Retinal pigment epithelial cell (primary cell): Measurements from ENCODE around the gene NOVA2.

ENCODE experiments used
- DNase-seq: peaks from one replicate; pipeline ENCODE4 v3.0.0-alpha.2; 2010; ENCODE audit warnings: low read depth
- H3K4me3 ChIP-seq: 2 replicates; pipeline ENCODE4 v1.5.1; 2011; ENCODE audit warnings: mild to moderate bottlenecking, low read length, control low read depth, moderate library complexity
- CTCF ChIP-seq: conservative IDR thresholded peaks from 2 replicates; pipeline ENCODE4 v1.5.1; 2011; ENCODE audit warnings: low read depth, low read length, control low read depth, inconsistent platforms

NOVA2 gene

GRCh38 chr19:45902651-45903625 is 70.7 kb downstream of the NOVA2 start:
- no peak for TF ChIP-seq CTCF
- peak overlapping the region; percentile 83 for H3K4me3 ChIP-seq
- peak; percentile 76 for DNase-seq

GRCh38 chr19:45901912-45902650 is 71.6 kb downstream of the NOVA2 start, which contains the start of gene MYPOP:
MYPOP (minus strand) TSS chr19:45902613; CDS start chr19:45901773, 840 bp downstream.
- TF ChIP-seq CTCF: no peak
- no peak for DNase-seq
- peak within 1 kb of the TSS; percentile 83 for H3K4me3 ChIP-seq

- no peak for DNase-seq
- peak overlapping the region; percentile 37 for H3K4me3 ChIP-seq
- no peak for TF ChIP-seq CTCF
These were observed 72.2 kb downstream of the NOVA2 start for GRCh38 chr19:45901432-45901911.

DNA sequence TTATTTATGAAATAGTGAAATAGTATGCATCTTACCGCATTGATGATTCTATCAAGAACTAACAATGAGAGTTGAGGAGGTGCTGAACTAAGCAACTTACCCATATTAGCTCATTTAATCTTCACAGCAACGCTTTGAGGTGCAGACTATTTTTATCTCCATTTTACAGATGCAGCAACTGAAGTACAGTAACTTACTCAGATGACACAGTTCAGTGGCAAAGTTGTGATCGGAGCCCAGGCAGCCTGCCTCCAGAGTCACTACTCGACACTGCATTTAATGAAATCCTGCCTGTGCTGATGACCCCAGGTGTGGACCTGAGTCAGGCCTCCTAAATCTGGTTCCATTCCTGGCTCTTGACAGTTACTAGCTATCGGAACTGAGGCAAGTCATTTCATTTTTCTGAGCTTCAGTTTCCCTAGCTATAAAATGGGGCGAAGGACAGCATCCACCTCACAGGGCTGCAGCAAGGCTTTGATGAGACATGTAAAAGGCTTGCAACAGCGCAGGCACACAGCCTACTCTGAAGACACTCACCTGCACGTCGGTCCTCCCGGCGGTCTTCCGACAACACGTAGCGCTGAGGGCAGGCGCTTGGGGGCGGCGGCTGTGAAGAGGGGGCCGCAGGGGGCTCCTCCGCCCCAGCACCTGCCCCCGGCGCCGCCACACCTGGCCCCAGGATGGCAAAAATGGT is 72.8 kb downstream of the NOVA2 start:
- TF ChIP-seq CTCF: no peak
- H3K4me3 ChIP-seq: peak overlapping the region; percentile 37
- no peak for DNase-seq

DNA sequence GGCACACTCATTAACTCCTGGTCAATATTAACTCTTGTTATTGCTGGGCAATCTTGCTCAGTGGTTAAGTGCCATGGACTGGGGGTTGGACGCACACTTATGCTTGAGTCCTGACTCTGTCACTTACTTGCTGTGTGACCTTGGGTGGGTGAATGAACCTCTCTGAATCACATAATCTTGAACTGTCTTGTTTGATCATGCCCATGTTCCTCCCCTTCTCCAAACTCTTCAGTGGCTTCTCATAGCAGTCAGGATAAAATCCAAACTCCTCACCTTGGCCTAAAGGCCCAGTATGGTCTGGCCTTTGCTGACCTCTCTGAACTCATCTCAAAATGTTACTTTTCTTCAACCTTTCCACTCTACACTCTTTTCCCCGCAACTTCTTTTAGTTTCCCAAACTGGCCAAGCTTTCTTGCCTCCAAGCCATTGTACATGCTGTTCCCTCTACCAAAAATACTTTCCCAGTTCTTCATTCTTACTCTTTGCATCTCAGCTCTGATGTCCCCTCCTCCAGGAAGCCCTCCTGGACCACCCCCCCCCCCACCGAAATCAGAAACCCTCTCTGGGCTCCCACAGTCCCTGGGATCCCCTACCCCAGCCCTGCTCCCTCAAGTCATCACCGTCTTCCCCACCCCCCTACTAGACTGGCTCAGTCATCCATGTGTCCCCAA is 73.6 kb downstream of the NOVA2 start:
- DNase-seq: no peak
- no peak for TF ChIP-seq CTCF
- no peak overlapping the region for H3K4me3 ChIP-seq

- DNase-seq: no peak
- no peak overlapping the region for H3K4me3 ChIP-seq
- TF ChIP-seq CTCF: no peak
These were observed 74.4 kb downstream of the NOVA2 start for GRCh38 chr19:45899253-45899652.
